NCI-H2029 (cell line): ENCODE data around the gene EHD2.
"Not testable (repeated sequence)": the region's sequence is repeated elsewhere in the genome, so short reads cannot be mapped to it uniquely, and the experiment has no call there.

Source experiments
- DNase-seq: peaks from one replicate; lab custom pipeline; 2025; lab: John Stamatoyannopoulos, UW

The EHD2 gene

GRCh38 chr19:47713046-47714021 is at the start of gene EHD2:
TSS of gene EHD2 (plus strand) at chr19:47713422. CDS start at chr19:47716613, 3,191 bp downstream.
- no peak for DNase-seq

GRCh38 chr19:47663435-47663910 is 49.7 kb upstream of the EHD2 start:
- no peak for DNase-seq

- no peak for DNase-seq
Observed at GRCh38 chr19:47663911-47664771, 49.1 kb upstream of the EHD2 start.

GRCh38 chr19:47668556-47668955 is 44.7 kb upstream of the EHD2 start:
- not testable (repeated sequence) for DNase-seq

- DNase-seq: no peak
Observed at GRCh38 chr19:47670736-47671135, 42.5 kb upstream of the EHD2 start.

DNA sequence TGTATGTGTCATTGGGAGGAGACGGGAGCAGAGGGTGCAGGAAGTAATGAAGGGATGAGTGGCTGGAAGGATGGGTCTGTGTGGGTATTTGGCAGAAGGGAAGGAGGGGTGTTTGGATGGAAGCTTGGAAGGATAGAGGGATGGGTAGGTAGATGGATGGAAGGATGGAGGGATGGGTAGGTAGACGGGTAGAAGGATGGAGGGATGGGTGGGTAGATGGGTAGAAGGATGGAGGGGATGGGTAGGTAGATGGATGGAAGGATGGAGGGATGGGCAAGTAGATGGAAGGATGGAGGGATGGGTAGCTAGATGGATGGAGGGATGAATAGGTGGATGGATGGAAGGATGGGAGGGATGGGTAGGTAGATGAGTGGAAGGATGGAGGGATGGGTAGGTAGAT is 41.7 kb upstream of the EHD2 start:
- no peak for DNase-seq

- DNase-seq: no peak
Observed at GRCh38 chr19:47673426-47673825, 39.8 kb upstream of the EHD2 start.

DNA sequence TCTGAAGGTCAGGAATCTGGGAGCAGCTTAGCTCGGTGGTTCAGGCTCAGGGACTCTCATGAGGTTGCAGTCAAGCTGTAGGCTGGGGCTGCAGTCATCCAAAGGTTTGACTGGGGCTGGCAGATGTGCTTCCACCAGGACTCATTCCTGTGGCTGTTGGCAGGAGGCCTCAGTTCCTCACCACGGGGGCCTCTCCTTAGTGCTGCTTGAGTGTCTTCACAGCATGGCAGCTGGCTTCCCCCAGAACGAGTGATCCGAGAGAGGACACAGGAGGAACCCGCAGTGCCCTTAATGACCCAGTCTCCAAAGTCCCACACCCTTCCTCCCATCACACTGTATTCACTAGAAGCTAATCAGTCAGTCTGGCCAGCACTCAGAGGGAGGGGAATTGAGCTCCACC is 38.7 kb upstream of the EHD2 start:
- DNase-seq: no peak

DNA sequence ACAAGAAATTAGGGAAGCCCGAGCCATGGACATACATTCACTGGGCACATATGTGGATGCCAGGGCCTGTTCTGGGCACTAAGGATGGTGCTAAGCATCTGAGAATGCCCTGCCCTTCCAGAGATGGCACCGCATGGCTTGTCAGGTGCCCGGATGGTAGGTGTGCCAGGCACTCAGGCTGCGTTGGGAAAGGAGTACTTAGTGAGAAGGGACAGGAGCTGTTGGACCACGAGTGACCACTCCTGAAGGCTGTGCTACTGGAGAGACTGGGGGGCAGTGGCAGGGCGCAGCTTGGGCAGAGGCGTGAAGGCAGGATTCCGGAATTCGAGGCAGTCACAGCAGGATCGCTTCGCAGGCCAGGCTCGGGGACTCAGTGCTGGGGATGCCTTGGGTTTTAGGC is 38.0 kb upstream of the EHD2 start:
- no peak for DNase-seq

DNA sequence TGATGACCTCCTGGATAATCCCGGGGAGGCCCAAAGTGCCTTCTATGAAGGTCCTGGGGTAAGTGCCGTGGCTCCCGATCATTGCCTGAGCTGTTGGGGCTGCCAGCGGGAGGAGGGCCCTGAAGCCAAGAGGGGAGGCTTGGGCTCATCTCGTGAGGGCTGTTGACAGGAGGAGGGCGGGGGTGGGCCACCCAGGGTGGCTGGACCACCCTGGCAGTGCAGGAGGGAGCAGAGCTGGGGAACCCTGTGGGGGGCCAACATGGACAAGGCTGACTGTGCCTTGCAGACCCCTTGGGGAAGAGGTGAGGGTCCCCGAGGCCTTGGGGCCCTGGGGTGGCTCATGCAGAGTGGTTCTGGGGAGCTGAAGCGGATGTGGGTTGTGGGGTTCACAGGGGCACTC is 37.4 kb upstream of the EHD2 start:
- no peak for DNase-seq

DNA sequence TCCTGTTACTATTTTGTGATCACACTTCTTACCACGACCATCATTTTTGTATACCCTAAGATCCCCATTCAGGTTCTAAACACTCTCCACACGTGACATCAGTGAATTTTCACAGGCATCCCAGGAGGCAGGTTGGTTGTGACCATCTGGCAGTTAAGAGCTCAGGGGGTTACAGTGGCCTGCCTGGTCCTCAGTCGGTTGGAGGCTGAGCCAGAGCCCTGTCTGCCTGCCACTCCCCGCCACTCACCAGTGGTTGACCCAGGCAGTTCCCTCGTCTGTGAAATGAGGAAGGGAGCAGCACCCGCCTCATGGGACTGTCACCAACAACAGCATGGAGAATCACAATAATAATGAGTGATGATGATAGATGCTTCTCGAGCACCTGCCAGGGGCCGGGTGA is 36.4 kb upstream of the EHD2 start:
- no peak for DNase-seq

- no peak for DNase-seq
Observed at GRCh38 chr19:47679251-47679900, 33.8 kb upstream of the EHD2 start.

DNA sequence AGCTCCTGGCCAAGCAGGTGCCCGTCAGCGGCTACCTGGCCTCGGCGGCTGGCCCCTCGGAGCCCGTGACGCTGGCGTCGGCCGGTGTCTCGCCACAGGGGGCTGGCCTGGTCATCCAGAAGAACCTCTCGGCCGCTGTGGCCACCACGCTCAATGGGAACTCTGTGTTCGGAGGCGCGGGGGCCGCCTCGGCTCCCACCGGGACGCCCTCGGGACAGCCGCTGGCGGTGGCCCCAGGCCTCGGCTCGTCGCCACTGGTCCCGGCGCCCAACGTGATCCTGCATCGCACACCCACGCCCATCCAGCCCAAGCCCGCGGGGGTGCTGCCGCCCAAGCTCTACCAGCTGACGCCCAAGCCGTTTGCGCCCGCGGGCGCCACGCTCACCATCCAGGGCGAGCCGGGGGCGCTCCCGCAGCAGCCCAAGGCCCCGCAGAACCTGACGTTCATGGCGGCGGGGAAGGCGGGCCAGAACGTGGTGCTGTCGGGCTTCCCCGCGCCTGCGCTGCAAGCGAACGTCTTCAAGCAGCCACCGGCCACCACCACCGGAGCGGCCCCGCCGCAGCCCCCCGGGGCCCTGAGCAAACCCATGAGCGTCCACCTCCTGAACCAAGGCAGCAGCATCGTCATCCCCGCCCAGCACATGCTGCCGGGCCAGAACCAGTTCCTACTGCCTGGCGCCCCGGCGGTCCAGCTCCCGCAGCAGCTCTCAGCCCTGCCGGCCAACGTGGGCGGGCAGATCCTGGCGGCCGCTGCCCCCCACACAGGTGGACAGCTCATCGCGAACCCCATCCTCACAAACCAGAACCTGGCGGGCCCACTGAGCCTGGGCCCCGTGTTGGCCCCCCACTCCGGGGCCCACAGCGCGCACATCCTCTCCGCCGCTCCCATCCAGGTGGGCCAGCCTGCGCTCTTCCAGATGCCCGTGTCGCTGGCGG is 33.0 kb upstream of the EHD2 start:
- no peak for DNase-seq

DNA sequence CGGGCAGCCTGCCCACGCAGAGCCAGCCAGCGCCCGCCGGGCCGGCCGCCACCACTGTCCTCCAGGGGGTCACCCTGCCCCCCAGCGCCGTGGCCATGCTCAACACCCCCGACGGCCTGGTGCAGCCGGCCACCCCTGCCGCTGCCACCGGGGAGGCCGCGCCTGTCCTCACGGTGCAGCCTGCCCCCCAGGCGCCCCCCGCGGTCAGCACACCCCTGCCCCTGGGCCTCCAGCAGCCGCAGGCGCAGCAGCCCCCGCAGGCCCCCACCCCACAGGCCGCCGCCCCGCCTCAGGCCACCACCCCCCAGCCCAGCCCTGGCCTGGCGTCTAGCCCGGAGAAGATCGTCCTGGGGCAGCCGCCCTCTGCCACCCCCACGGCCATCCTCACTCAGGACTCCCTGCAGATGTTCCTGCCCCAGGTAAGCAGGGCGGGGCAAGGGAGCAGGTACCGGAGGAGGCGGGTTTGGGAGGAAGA is 32.3 kb upstream of the EHD2 start:
- DNase-seq: no peak

GRCh38 chr19:47681388-47681787 is 31.8 kb upstream of the EHD2 start:
- no peak for DNase-seq

GRCh38 chr19:47681936-47682335 is 31.3 kb upstream of the EHD2 start:
- DNase-seq: no peak

- DNase-seq: no peak
Observed at GRCh38 chr19:47682939-47683338, 30.3 kb upstream of the EHD2 start.

GRCh38 chr19:47686679-47687450 is 26.4 kb upstream of the EHD2 start:
- no peak for DNase-seq

DNA sequence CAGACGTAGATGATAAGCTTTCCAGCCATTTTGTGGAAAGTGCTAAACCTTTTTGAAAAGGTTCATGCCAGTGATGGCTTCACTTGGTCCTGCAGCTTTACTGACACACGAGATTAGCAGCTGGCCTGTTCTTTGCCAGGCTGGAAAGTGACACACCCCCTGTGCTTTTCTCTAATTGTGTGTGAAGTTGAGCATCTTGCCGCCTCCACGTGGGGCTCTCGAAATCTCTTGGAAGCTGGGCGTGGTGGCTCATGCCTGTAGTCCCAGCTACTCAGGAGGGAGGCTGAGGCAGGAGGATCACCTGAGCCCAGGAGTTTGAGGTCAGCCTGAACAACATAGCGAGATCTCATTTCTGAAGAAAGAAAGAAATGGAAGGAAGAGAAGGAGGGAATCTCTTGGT is 25.3 kb upstream of the EHD2 start:
- no peak for DNase-seq

GRCh38 chr19:47691090-47691489 is 22.1 kb upstream of the EHD2 start:
- DNase-seq: no peak
